Choroid plexus epithelial cell (primary cell): ENCODE measurements around the gene TTC34.
"Not testable (repeated sequence)": the region's sequence is repeated elsewhere in the genome, so short reads cannot be mapped to it uniquely, and the experiment has no call there.

Experiments used
- DNase-seq: peaks from one replicate; pipeline ENCODE4 v3.0.0-alpha.2; 2010; ENCODE audit warnings: low read depth
- H3K4me3 ChIP-seq: 2 replicates; pipeline ENCODE4 v1.5.1; 2011; ENCODE audit warnings: low read depth, mild to moderate bottlenecking, control low read depth, low read length, moderate library complexity
- CTCF ChIP-seq: conservative IDR thresholded peaks from 2 replicates; pipeline ENCODE4 v1.5.1; 2011; ENCODE audit warnings: low read depth, mild to moderate bottlenecking, control low read depth, inconsistent platforms, low read length, moderate library complexity

Gene TTC34

GRCh38 chr1:2629627-2630497 is 171.6 kb downstream of the TTC34 start:
- no peak for DNase-seq
- TF ChIP-seq CTCF = no peak

GRCh38 chr1:2628933-2629626 is 172.4 kb downstream of the TTC34 start:
- no peak overlapping the region for H3K4me3 ChIP-seq
- no peak for TF ChIP-seq CTCF
- no peak for DNase-seq

More at GRCh38 chr1:2629627-2630497, 171.6 kb downstream of the TTC34 start:
- H3K4me3 ChIP-seq = no peak overlapping the region

- TF ChIP-seq CTCF = no peak
- DNase-seq = no peak
- H3K4me3 ChIP-seq = no peak overlapping the region
Observed at GRCh38 chr1:2628191-2628932, 173.1 kb downstream of the TTC34 start.

- no peak for TF ChIP-seq CTCF
- no peak overlapping the region for H3K4me3 ChIP-seq
- DNase-seq = no peak
Observed at GRCh38 chr1:2627746-2628145, 173.7 kb downstream of the TTC34 start.

GRCh38 chr1:2625748-2626147 is 175.7 kb downstream of the TTC34 start:
- DNase-seq, H3K4me3 ChIP-seq: not testable (repeated sequence)

GRCh38 chr1:2625311-2625710 is 176.2 kb downstream of the TTC34 start:
- H3K4me3 ChIP-seq = no peak overlapping the region
- DNase-seq = no peak
- TF ChIP-seq CTCF = no peak

GRCh38 chr1:2624735-2625300 is 176.7 kb downstream of the TTC34 start:
- no peak overlapping the region for H3K4me3 ChIP-seq
- DNase-seq = no peak
- TF ChIP-seq CTCF = no peak
